HG03108 (cell line): Measurements from ENCODE around the gene SORCS1.
"Not testable (repeated sequence)": the region's sequence is repeated elsewhere in the genome, so short reads cannot be mapped to it uniquely, and the experiment has no call there.

Experiments
- ATAC-seq: cut with Tn5 transposase; IDR thresholded peaks from one replicate; pipeline ENCODE4 v1.9.1; 2021; ENCODE audit warnings: moderate library complexity; ENCODE audit not compliant: unreplicated experiment

The SORCS1 gene

DNA sequence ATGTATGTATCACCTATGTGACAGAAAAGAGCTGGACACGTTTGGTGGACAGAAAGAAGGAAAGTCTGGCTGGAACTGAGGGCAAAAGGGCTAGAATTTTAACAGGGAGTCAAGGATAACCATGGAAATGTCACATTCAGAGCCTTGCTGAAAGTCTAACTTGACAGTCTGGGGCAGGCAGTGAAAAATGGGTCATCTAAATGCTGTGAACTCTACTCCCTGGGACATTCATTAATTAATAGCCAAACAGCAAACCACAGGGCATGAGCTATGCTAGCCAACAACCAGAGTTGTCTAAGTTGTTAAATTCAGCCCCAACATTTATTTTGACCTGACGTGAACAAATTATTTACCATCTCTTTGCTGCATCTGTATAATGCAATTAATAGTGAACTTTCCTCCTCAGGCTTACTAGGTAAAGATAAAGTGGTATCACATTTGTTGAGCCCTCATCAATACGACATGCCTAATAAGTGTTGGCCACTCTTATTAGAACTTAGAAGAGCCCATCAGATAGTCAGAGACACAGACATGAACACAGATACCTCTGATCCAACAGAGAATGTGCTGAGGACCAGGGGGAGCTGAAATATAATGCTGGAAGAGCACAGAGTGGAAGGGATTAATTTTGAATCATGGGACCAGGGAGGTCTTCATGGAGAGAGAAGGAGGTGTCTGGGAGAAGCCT is 109.9 kb downstream of the SORCS1 start:
- ATAC-seq: no peak

DNA sequence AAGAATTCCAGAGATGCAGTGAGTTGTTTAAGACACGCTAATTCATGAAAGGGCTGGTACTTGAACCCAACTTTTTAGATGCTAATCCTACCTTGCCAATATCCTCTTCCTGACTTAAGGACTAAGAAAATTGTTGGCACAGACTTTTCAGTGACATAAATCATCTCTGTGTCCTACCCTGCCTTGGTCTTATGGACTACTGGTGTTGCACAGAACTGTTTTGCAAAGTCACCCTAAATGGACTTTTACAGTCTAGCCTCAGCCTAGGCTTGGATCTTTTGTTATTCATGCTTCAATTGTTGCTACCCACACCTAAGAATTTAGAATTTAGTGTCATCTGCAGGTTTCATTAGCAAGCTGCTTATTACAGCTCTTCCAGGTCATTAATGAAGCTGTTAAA is 112.7 kb downstream of the SORCS1 start:
- no peak for ATAC-seq

DNA sequence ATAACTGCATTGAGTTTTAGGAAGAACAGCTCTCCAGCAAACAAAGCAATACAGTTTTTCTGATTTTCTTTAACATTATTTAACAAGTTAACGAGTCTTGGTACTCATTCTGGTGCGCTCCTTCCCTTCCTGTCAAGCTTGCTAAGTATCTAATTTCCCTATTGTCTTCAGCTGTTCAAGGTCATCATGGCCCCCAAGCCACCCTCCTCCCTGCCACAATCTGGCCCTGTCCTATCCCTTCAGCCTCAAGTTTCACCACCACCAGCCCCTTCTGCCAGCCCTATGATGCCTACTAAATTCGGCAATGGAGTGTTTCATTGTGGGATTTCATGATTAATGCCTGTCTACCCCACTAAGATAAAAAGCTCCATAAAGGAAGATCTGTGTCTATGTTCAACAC is 121.0 kb downstream of the SORCS1 start:
- ATAC-seq: no peak

DNA sequence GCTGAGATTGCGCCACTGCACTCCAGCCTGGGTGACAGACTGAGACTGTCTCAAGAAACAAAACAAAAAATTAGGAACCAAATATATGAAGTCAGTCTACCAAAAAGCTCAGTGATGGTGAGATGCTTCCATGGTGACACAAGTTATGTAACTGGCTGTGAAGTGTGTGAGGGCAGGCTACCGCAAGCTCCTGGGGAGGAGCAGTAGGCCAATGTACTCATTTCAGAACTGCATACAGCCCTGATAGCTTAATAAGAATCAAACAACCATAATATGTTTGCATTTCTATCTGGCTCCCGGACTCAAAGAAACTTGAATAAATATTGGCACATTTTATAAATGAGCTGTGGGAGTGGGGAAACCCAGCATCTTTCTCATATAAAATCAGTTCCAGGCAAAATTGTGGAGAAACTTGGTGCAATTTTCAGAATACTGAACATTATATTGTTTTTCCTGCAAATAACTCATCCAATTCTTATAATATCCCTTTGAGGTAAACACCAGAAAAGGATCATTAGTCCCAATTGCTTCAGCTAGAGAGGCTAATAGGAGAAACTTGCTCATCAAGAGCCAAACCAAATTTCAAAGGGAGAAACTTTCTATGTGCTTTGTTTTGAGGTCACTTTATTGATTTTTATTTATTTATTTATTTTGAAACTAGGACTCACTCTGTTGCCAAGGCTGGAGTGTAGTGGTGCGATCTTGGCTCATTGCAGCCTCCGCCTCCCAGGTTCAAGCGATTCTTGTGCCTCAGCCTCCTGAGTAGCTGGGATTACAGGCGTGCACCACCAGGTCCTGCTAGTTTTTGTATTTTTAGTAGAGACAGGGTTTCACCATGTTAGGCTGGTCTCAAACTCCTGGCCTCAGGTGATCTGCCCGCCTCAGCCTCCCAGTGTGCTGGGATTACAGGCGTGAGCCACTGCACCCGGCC is 127.0 kb downstream of the SORCS1 start:
- ATAC-seq: no peak

- ATAC-seq: no peak
These were observed 130.6 kb downstream of the SORCS1 start for GRCh38 chr10:107033799-107034422.

- ATAC-seq: no peak
These were observed 131.7 kb downstream of the SORCS1 start for GRCh38 chr10:107032700-107033401.

DNA sequence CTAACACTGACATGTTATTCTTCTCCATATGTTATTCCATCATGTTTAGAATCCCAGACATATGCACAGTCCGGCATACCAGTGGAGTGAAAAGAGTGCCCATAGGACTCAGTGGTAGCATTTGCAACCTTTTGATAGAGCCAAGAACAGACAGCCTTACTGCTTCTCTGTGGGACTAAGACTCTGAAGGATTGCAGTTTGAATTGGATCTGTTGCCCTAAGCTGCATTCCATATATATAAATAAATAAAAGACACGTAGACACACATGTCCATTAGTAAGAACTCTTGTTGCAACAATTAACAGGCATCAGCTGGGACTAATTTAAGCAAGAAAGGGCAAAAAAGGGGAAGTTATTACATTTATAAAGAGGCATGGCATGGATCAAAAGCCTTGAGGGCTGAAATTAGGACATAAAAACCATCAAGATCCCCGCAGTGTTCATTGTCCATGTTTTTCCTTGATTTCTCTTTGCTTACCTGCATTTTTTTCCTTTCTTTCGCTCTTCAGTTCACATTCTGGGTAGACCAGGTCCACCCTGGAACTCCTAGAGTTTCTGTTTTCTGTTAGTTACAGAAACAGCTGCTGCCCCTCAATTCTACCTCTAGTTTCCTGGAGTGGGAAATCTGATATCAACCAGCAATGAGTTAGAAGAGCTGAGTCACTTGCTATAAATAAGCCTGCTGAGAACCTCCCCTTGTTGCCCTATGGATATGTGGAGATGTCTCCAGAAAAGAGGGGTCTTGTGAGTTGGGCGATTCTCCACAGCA is 132.4 kb downstream of the SORCS1 start:
- ATAC-seq: no peak

DNA sequence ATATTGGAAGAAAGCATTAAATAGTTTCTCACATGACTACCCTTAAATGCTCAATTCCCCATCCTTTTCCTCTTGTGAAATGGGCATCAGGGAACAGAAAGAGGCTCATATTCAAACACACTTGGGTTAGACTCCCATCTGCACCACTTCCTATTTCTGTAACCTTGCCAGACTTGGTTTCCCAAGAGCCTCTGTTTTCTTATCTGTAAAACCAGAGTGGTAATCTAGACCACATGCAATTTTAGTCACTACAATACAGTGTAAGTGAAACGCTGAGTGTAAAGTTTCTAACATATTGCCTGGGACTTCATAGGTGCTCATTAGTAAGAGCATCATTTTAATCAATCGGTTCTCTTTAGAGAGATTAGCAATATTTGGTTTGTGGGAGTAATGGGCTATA is 136.3 kb downstream of the SORCS1 start:
- no peak for ATAC-seq

DNA sequence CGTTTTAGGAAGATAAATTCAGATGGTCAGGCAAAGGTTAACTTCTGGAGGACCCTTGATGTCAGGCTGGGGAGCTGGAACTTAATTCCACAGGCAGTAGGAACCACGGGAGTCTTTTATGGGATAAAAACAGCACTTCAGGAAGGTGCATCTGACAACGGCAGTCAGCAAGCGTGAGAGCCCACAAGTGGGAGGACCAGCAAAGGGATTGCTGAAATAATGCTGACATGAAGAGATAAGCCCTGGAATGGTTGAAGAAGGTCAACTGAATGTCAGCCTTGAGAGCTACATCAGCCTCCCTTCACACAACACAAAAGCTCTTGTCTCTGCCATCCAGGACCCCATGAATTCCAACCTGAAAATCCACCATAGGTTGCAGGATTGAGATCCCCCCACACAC is 138.8 kb downstream of the SORCS1 start:
- no peak for ATAC-seq

DNA sequence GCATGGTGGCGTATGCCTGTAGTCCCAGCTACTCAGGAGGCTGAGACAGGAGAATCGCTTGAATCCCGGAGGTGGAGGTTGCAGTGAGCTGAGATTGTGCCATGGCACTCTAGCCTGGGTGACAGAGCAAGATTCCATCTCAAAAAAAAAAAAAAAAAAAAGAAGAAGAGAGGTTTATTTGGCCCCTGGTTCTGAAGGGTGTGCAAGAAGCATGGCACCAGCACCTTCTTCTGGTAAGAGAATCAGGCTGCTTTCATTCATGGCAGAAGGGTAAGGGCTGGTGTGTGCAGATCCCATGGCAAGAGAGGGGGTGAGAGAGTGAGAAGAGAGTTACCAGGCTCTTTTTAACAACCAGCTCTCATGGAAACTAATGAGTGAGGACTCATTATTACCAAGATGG is 140.5 kb downstream of the SORCS1 start:
- not testable (repeated sequence) for ATAC-seq

- no peak for ATAC-seq
These were observed 141.7 kb downstream of the SORCS1 start for GRCh38 chr10:107022600-107023354.

- ATAC-seq: no peak
These were observed 145.4 kb downstream of the SORCS1 start for GRCh38 chr10:107019154-107019553.

GRCh38 chr10:107013258-107014006 is 151.1 kb downstream of the SORCS1 start:
- no peak for ATAC-seq

DNA sequence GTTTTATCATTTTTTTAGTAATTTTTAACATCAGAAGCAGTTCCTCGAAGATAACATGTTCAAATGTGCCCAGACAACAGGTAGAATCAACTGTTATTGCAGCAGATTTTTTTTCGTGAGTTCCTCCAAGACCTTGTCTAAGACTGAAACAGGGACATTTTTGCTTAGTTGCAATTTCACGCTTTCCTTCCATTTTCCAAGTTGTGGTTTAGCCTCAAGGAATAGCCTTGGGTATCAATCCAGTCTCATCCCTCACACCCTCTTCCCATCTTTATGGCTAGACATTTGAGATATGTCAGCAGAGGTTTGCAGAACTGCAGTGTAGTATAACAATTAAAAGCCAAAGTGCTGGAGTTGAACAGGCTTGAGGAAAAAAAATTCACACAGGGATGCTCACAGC is 152.5 kb downstream of the SORCS1 start:
- no peak for ATAC-seq

- ATAC-seq: no peak
These were observed 153.4 kb downstream of the SORCS1 start for GRCh38 chr10:107011105-107011504.

GRCh38 chr10:107010531-107010930 is 154.0 kb downstream of the SORCS1 start:
- ATAC-seq: no peak

DNA sequence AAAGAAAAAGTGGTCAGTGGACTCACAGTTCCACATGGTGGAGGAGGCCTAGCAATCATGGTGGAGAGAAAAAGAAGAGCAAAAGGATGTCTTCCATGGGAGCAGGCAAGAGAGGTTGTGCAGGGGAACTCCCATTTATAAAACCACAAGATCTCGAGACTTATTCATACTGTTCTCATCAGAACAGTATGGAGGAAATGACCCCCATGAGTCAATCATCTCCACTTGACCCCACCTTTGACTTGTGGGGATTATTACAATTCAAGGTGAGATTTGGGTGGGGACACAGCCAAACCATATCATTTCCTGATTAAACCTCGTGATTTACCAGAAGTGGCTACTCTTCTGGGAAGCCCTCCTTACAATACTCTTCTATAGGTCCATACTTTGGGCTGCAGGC is 160.1 kb downstream of the SORCS1 start:
- no peak for ATAC-seq

- ATAC-seq: no peak
These were observed 162.4 kb downstream of the SORCS1 start for GRCh38 chr10:107002068-107002467.

GRCh38 chr10:106999118-106999707 is 165.3 kb downstream of the SORCS1 start:
- ATAC-seq: no peak
